Activated T-helper 1 cell treated with anti-CD3 and anti-CD28 coated beads, Interleukin-2, amount 50 U/mL, for 16 hours (primary cell): ENCODE results near the gene CCNG1.
A peak's percentile ranks its signal among the peaks of the same experiment; 100 is the strongest.
"Not testable (repeated sequence)": the region's sequence is repeated elsewhere in the genome, so short reads cannot be mapped to it uniquely, and the experiment has no call there.

Experiments used
- DNase-seq, 2 donors: peaks; one replicate each; pipeline ENCODE4 v3.0.0-alpha.2; 2020; ENCODE audit warnings: low read depth in 1 of 2, low spot score in 1 of 2

The CCNG1 gene, protein sequence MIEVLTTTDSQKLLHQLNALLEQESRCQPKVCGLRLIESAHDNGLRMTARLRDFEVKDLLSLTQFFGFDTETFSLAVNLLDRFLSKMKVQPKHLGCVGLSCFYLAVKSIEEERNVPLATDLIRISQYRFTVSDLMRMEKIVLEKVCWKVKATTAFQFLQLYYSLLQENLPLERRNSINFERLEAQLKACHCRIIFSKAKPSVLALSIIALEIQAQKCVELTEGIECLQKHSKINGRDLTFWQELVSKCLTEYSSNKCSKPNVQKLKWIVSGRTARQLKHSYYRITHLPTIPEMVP

DNA sequence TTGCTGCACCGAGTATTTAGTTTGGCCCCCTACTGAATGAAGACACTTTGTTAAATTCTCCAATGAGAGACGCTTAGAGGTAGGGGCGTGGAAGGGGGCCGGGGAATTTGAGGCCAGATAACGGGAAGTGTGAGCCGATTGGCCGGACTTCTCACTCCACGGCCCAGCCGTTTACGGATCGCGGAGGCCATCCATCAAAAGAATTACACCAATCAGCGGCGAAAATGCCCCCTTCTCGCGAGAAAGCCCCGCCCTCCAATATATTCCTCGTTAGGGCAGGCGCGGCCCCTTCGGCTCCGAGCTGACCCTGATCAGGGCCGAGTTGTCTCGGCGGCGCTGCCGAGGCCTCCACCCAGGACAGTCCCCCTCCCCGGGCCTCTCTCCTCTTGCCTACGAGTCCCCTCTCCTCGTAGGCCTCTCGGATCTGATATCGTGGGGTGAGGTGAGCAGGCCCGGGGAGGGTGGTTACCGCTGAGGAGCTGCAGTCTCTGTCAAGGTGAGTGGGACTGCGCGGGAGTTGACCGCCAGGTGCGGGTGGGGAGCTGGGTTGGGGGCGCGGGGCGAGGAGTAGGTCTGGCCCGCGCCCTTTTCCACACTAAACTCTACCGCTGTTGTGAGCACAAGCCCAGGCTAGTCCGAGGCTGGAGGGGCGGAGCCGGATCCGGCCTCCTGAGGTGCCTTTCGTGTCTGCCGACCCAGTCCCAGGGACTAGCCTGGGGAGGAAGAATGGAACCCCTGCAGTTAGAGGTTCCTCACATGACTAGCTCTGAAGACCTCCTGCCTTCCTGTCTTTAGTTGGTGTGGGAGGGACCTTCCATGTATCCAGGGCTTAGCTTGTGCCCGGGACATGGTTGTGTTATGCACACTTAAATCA is at the start of gene CCNG1:
TSS of gene CCNG1 (plus strand) at position 287 of the 874 bp plus-strand sequence. CDS start 1,662 bp downstream, outside the sequence.
- peak; percentile 67 to 81 for DNase-seq

DNA sequence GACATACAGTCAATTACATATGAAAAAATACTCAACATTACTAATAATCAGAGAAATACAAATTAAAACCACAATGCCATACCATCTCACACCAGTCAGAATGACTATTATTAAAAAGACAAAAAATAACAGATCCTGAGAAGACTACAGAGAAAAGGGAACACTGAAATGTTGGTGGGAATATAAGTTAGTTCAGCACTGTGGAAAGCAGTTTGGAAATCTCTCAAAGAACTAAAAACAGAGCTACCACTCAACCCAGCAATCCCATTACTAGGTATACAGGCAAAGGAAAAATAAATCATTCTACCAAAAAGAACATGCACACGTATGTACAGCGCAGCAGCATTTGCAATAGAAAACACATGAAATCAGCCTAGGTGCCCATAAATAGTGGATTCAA is 41.6 kb upstream of the CCNG1 start:
- DNase-seq = no peak

DNA sequence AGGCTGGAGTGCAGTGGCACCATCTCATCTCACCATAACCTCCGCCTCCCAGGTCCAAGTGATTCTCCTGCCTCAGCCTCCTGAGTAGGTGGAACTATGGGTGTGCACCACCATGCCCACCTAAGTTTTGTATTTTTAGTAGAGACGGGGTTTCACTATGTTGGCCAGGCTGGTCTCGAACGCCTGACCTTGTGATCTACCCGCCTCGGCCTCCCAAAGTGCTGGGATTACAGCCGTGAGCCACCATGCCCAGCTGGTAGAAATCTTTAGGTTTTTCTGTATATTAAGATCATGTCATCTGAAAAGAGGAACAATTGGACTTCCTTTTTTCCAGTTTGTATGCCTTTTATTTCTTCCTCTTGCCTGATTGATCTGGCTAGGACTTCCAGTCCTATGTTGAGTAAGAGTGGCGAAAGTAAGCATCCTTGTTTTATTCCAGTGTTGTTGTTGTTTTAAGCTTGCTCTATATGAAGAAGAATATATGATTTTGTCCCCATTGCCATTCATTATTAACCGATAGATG is 40.5 kb upstream of the CCNG1 start:
- DNase-seq = not testable (repeated sequence)

DNA sequence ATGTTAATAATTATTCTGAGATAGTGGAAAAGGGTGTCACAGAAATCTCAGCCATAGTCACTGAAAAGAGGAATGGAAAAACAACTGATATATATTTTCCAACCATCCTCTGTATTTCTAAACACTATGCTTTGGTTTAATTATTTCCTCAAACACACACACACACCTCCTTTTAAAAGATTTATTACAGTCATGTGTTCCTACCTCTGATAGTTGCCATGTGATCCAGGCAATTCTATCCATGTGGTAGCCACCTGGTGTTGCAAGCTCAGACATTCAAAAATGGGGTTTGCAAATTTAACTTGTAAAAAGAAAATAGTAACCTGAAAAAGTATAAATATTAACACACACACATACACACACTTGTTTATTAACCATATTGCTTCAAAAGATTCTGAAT is 40.0 kb upstream of the CCNG1 start:
- no peak for DNase-seq

DNA sequence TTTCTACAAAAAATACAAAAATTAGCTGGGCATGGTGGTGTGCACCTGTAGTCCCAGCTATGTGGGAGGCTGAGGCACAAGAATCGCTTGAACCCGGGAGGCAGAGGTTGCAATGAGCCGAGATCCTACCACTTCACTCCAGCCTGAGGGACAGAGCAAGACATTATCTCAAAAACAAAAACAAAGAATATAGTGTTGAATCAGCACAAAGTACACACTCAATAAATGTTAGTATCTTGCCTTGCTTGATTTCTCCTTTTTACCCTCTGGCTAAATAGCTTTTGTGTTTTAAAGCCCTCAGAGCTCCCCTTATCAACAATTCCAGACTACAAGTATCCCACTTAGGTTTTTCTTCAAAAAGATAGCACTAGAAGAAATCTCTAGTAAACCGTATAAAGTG is 37.5 kb upstream of the CCNG1 start:
- DNase-seq = no peak

DNA sequence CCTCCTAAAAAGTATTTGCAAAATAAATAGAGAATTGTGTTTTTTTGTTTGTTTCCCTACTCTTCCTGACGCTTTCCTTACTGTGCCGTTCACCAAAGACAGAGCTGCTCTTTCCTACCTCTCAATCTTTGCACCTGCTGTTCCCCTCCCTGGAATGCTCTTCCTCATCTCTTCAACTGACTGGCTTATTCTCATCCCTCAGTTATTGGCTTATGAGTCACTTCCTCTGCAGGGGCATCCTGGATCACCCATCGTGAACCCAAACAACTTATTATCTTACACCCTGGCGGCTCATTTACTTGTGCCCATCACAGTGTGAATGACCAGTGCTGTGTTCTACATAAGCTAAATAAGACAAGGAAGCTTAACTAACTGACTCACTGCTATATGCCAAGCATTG is 36.1 kb upstream of the CCNG1 start:
- DNase-seq = no peak

DNA sequence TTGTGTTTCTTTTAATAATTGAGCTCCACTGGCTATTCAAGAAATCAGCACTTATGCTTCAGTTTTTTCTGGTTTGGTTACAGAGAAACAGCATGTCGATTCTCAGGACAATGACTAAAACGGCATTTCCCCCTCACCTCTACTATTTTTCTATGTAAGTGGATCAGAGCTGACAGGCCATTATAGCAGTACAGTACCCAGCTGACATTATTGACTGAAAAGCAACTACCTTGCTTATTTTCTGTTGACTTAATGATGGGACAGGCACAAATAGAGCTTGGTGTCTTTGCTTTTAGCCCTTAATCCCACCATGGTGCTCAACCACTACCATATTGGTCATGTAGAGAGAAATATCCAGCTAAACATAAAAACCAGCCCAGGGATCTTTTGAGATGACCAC is 35.4 kb upstream of the CCNG1 start:
- DNase-seq = no peak

DNA sequence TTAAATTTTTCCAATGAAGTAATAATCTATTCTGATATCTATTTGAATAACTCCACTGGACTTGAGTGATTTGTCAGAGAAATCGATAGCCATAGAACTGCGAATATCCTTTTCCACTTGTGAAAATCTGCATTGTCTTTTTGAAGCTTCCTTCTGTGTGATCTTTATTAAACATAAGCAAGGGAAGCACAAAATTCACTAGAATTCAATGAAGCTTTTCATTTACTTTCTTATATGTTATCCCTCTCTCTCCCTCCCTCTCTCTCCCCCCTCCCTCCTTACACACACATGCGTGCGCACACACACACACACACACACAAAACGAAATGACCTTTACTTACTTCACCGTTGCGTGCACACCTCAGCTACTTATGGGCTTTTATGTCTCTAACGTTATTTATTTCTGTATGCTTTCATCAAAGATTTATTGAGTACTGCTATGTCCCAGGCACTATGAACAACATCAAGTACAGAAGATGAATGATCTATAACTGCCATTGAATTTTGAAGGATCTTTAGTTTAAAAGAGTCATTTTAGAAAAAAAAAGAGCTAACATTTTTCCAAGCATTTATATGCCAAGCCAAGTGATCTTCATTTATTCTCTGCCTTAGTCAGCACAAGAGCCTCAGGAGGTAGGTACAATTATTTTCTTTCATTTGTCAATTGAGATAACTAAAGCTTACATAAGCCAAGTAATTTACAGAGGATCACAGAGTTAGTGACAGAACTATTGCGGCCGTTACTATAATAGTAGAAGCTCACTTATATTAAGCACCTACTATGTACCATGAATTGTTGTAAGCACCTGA is 32.8 kb upstream of the CCNG1 start:
- no peak for DNase-seq

DNA sequence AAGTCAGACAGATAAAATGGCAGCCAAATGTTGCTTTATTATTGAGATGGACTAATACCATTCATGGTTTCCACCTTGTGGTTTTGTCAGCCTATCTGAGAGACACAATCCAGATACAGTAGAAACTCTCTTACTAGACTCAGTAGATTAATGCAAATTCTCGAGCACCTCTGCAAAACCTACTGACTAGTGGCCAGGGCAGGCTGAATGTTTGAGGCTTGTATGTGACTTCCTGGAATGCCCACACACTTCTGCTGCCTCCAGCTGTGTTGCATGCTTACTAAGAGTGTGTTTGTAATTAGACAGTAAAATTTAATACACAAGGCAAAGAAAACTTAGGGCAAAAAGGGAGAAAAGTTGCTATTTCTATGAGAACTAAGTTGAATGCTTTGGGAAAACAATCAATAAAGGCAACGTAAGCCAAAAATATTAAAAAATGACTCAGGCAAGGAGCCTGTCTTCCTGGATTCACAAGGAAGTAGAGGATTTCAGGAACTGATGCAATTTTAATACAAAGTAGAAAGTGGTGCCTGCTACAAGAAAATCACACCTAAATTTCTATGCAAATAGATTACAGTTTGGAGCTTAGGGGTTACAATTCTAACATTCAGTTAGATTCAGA is 30.2 kb upstream of the CCNG1 start:
- DNase-seq = no peak

DNA sequence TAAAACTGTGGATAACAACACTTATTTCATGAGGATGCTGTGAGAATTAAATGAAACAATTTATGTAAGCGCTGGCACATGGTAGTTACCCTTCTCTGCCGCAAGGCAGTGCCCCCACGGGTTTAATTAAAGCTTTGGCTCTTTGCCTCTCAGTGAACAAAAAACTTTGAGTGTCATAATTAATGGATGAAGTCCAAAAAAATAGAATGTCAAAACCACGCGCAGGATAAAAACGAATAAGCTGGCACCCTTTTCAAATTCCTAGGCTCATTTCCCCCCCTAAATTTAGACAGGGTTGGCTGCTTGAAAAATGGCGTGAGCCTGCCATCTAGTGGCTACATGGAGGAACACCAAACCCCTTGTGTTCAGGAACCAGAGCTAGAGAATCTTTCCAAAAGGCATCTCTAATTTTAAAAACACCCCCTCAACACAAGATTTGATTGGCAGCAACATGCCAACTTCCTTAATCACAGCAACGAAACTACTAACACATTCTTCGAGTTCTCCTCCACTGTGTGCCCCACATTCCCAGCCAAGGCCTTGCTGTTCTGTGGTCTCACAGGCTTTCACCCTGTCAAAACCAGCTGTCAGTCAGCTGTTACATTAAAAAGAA is 29.0 kb upstream of the CCNG1 start:
- peak; percentile 11 to 23 for DNase-seq

DNA sequence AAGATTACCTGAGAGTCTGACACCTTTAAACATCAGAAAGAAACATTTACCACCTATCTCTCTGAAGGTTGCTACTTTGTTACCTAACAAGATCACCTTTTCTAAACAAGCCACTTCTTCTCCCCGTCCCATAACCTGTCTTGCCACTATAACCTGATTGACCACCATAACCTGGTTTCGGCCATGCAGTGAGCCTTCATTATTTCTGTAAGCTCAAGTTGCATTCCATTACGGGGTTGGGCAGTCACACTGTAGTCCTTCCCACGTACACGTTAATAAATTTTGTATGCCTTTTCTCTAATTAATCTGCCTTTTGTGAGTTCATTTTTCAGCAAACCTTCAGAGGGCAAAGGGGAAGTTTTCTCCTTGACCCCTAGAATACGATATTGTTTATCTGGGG is 28.0 kb upstream of the CCNG1 start:
- DNase-seq = no peak

DNA sequence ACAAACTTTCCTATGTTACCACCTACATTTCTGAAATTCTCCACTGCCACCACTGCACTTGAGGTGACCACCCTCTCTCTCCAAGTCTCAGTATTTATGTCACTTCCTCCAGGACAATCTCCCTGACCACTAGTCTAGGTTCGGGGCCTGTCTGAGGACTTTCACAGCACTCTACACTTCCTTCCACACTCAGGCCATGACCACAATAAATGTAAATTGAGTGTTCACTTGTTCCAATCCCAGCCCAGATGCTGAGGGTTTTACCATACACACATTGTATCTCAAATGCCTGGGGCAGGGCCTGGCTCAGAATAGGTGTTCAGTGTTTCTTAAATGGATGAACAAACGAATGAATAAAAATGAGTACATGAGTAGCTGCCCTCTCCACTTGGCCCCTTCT is 26.9 kb upstream of the CCNG1 start:
- no peak for DNase-seq

DNA sequence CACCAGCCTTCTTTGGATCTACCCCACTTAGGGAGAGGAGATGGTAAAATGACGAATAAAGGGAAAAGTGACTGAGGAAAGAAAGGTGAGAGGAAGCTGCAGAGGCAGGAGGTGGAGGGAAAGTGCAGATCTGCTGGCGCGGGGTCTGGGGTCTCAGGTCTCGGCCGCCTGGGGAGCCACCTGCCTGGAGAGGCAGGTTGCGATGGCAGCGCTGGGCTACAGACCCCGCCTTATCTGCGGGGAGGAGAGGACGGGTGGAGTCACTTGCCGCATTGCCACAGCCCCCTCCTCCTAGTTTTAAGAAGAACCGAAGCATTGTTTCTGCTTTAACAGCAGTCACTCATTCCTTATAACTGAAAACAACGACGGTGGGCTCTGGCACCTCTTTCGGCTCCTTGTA is 21.7 kb upstream of the CCNG1 start:
- not testable (repeated sequence) for DNase-seq

DNA sequence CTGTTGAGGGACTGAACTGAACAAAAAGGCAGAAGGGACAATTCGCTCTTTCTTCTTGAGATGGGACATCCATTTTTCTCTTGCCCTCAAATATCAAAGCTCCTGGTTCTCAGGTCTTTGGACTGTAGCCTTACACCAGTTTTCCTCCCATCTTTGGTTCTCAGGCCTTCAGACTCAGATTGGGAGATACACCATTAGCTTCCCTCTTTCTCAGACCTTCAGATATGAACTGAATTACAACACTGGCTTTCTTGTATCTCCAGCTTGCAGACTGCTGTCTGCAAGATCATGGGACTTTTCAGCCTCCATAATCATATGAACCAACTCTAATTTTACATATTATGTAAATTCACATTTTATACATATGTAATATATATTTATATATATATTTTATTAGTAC is 12.6 kb upstream of the CCNG1 start:
- no peak for DNase-seq

DNA sequence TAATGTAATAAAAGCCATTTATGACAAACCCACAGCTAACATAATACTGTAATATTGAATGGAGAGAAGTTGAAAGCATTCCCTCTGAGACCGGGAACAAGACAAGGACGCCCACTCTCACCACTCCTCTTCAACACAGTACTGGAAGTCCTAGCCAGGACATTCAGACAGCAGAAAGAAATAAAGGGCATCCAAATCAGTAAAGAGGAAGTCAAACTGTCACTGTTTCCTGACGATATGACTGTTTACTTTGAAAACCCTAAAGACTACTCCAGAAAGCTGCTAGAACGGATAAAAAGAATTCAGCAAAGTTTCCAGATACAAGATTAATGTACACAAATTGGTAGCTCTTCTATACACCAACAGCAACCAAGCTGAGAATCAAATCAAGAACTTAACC is 11.3 kb upstream of the CCNG1 start:
- DNase-seq = not testable (repeated sequence)

DNA sequence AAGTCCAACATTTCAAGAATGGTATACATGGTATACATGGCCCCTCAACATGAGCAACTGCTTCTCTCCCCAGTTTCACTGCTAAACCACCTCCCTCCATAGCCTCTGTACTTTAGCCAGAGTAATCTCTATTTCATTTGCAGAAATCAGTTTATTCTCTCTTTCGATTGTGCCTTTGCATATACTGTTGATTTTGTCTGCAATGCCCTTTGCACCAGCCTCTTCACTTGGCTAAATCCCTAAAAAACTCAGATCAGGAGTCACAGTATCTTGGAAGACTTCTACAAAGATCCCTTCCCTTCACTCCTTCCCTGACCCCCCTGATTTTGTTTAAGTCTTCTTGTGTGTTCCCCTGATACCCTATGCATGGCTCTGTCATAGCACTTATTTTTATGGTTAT is 4.9 kb upstream of the CCNG1 start:
- DNase-seq = no peak

DNA sequence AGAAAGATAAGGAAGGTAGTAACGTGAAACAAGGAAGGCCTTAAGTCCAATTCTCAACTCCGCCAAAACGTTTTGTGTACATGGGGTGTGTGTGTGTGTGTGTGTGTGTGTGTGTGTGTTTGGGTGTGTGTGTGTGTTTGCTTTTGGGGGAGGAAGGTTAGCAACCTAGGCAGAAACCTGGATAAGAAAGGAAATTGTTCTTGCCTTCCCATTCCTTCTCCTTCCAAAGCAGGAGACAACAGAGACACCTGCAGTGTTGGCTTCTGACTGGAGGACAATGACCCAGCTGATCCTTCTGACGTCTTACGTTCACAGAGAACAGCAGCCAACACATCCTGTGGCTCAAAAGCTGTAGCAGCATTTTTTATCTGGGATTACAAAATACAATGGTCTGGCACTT is 4.1 kb upstream of the CCNG1 start:
- DNase-seq = no peak

DNA sequence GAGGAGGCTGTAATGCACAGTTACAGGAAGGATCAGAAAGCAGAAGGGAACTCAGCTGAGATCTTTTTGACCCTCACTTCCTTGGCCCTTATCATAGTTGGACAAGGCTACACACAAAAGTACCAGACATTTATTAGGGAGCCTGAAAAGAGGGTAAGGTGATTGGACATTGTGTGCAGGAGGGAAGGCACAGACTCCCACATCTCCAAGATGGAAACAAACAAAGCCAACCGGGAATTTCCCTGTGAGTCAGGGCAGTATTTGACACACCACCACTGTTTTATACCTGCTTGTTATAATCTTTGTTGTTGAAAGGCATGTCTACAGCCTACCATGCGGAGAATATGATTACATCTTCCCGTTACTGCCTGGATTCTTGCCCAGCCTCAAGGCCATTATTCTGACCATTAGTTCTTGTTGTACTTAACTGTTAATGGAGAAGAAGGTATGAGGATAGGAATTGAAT is 3.0 kb upstream of the CCNG1 start:
- DNase-seq = no peak

DNA sequence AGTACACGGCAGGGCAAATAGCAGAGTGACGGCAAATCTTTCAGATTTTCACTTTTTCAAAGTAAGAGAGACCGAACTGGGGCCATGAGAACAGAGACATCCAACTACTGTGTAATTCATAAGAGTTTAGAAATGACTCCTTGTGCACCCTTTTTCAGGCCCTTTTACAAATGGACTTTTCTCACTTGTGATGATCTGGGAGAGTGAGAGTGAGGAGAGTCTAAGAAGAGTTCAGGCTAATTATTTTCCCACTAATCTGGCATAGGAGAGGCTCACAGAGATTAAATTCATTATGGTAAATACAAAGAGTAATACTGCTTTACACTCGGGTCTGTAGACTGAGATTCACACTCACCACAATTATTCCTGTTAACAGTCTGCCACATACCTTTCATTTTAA is 880 bp upstream of the CCNG1 start:
- no peak for DNase-seq

DNA sequence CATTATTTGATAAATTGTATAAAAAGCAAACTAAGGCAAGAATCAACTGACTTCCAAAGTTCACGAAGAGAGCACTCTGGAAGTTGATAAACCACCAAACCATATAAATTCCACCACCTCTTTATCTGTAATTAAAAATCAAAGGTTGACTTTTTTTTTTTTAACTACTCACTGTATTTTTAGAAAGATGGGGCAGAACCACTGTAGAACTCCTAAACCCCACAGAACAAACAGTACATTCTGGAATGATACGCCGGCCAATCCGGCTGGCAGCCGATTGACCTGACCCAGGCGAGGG is 435 bp upstream of the CCNG1 start:
- no peak for DNase-seq

DNA sequence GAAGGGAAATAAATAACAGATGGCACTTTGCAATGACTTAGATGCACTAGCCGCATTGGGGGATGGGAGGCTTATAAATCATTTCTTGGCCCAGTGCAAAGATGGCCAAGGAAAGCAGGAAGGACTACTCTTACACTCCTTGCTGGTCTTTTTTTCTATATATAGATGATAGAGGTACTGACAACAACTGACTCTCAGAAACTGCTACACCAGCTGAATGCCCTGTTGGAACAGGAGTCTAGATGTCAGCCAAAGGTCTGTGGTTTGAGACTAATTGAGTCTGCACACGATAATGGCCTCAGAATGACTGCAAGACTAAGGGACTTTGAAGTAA is 1.7 kb downstream of the CCNG1 start:
- DNase-seq = no peak
